SK-N-SH (cell line): ENCODE measurements around the gene INPP5A. TPM values are rescaled to one million over a fixed set of nuclear protein-coding genes. Genes with fewer than 3 reads are reported as not detected.

ENCODE experiments used
- CTCF ChIA-PET: fragments of 300-600, 350-600 bp; formaldehyde crosslinking; extraction: SDS; loops from one replicate; lab custom pipeline; 2021; lab: Yijun Ruan, JAX
- POLR2A ChIA-PET: fragments of 350-600 bp; sonication (Branson Sonifier 250); formaldehyde crosslinking; extraction: SDS; loops from one replicate; lab custom pipeline; 2020; ENCODE audit warnings: antibody characterized with exemption, inconsistent platforms; lab: Yijun Ruan, JAX
- DNase-seq: peaks from one replicate; pipeline ENCODE4 v3.0.0; 2012
- H2AFZ ChIP-seq: fragments of 200-600 bp; sonication (generic); 2 replicates; pipeline ENCODE4 v1.8.1; 2016; ENCODE audit warnings: antibody characterized with exemption, mild to moderate bottlenecking, low read depth
- H3F3A ChIP-seq: fragments of 200-600 bp; sonication (generic); replicated peaks from 2 replicates; pipeline ENCODE3; 2016; ENCODE audit warnings: antibody characterized with exemption, mild to moderate bottlenecking; ENCODE audit not compliant: insufficient read depth
- H3K27ac ChIP-seq, 2 experiments: fragments of 200-500 bp in 1 of 2; fragments of 200-600 bp in 1 of 2; sonication (Bioruptor generic) in 1 of 2; sonication (generic), shearing (Covaris generic) in 1 of 2; 2 replicates each; pipeline versions ENCODE4 v1.5.1 to v1.6.1; 2014 to 2016; ENCODE audit warnings: low read depth in 2 of 2, inconsistent platforms in 1 of 2, low read length in 1 of 2, mild to moderate bottlenecking in 1 of 2, mixed read lengths in 1 of 2
- H3K27me3 ChIP-seq: fragments of 200-600 bp; sonication (generic), shearing (Covaris generic); 2 replicates; pipeline ENCODE4 v1.6.1; 2016; ENCODE audit warnings: mixed run types; ENCODE audit not compliant: insufficient read depth
- H3K36me3 ChIP-seq, 2 experiments: fragments of 200-500 bp in 1 of 2; fragments of 200-600 bp in 1 of 2; sonication (Bioruptor generic) in 1 of 2; sonication (generic) in 1 of 2; replicated peaks in 1 of 2; 2 replicates each; pipeline versions ENCODE3 to v1.5.1; 2014 to 2016; ENCODE audit warnings: low read length in 1 of 2, mild to moderate bottlenecking in 1 of 2; ENCODE audit not compliant: insufficient read depth in 2 of 2, control insufficient read depth in 1 of 2
- H3K4me1 ChIP-seq, 2 experiments: fragments of 200-500 bp in 1 of 2; fragments of 200-600 bp in 1 of 2; sonication (Bioruptor generic) in 1 of 2; sonication (generic), shearing (Covaris generic) in 1 of 2; 2 replicates each; pipeline versions ENCODE4 v1.5.1 to v1.6.1; 2014 to 2016; ENCODE audit warnings: low read depth in 1 of 2, low read length in 1 of 2, mixed run types in 1 of 2; ENCODE audit not compliant: insufficient read depth in 2 of 2, control insufficient read depth in 1 of 2
- H3K4me2 ChIP-seq: fragments of 200-600 bp; sonication (generic), shearing (Covaris generic); 2 replicates; pipeline ENCODE4 v1.6.1; 2017; ENCODE audit warnings: mixed run types
- H3K4me3 ChIP-seq, 2 experiments: fragments of 200-500 bp in 1 of 2; fragments of 200-600 bp in 1 of 2; sonication (Bioruptor generic) in 1 of 2; sonication (generic), shearing (Covaris generic) in 1 of 2; 2 replicates each; pipeline versions ENCODE4 v1.5.1 to v1.8.1; 2014 to 2016; ENCODE audit warnings: low read depth in 2 of 2, inconsistent platforms in 1 of 2, low read length in 1 of 2, mild to moderate bottlenecking in 1 of 2, mixed read lengths in 1 of 2, moderate library complexity in 1 of 2
- H3K79me2 ChIP-seq: fragments of 200-600 bp; sonication (generic); 2 replicates; pipeline ENCODE4 v1.8.1; 2017; ENCODE audit warnings: mild to moderate bottlenecking; ENCODE audit not compliant: insufficient read depth
- H3K9ac ChIP-seq: fragments of 200-600 bp; sonication (generic); 2 replicates; pipeline ENCODE4 v1.6.1; 2017; ENCODE audit warnings: mixed run types
- H3K9me2 ChIP-seq: fragments of 200-600 bp; sonication (generic); 2 replicates; pipeline ENCODE4 v1.6.1; 2017; ENCODE audit warnings: mixed run types
- H3K9me3 ChIP-seq: fragments of 200-600 bp; sonication (generic); 2 replicates; pipeline ENCODE4 v1.6.1; 2017; ENCODE audit warnings: mixed run types, mild to moderate bottlenecking, moderate library complexity
- H4K20me1 ChIP-seq: fragments of 200-600 bp; sonication (generic); 2 replicates; pipeline ENCODE4 v1.6.1; 2017; ENCODE audit warnings: mild to moderate bottlenecking, mixed run types; ENCODE audit not compliant: insufficient read depth
- CHD2 ChIP-seq: fragments of 150-350 bp; IDR thresholded peaks from 2 replicates; pipeline ENCODE4 v1.6.1; 2018; ENCODE audit warnings: low read length; ENCODE audit not compliant: partially characterized antibody
- CTCF ChIP-seq: fragments of 200-600 bp; sonication (generic); IDR thresholded peaks from 2 replicates; pipeline ENCODE4 v1.6.1; 2017; ENCODE audit warnings: antibody characterized with exemption, mild to moderate bottlenecking, moderate library complexity
- ELF1 ChIP-seq: IDR thresholded peaks from 2 replicates; pipeline ENCODE4 v1.4.0; 2012
- EP300 ChIP-seq, 2 experiments: IDR thresholded peaks; 2 replicates each; pipeline versions ENCODE4 v1.4.0 to v1.6.1; 2012; ENCODE audit warnings: borderline replicate concordance in 1 of 2, low read depth in 1 of 2, low read length in 1 of 2
- FOSL2 ChIP-seq: IDR thresholded peaks from 2 replicates; pipeline ENCODE4 v1.4.0; 2012; ENCODE audit warnings: low read depth, mild to moderate bottlenecking, moderate library complexity, borderline replicate concordance
- FOXM1 ChIP-seq: IDR thresholded peaks from 2 replicates; pipeline ENCODE4 v1.4.0; 2012; ENCODE audit warnings: low read depth, mild to moderate bottlenecking
- PBX3 ChIP-seq: IDR thresholded peaks from 2 replicates; pipeline ENCODE4; 2012
- RAD21 ChIP-seq: IDR thresholded peaks from 2 replicates; pipeline ENCODE4 v1.6.1; 2012; ENCODE audit warnings: mild to moderate bottlenecking, low read length
- RFX5 ChIP-seq: IDR thresholded peaks from 2 replicates; pipeline ENCODE4 v1.6.1; 2012; ENCODE audit warnings: mild to moderate bottlenecking, improper control_type of control experiment, low read length
- SMC3 ChIP-seq: IDR thresholded peaks from 2 replicates; pipeline ENCODE4 v1.6.1; 2012; ENCODE audit warnings: low read depth, low read length, improper control_type of control experiment
- TAF1 ChIP-seq: IDR thresholded peaks from 2 replicates; pipeline ENCODE4 v1.6.1; 2012; ENCODE audit warnings: low read depth, mild to moderate bottlenecking, low read length, moderate library complexity, borderline replicate concordance
- USF1 ChIP-seq: IDR thresholded peaks from 2 replicates; pipeline ENCODE4 v1.4.0; 2012; ENCODE audit warnings: low read depth, borderline replicate concordance
- USF2 ChIP-seq: fragments of 150-350 bp; IDR thresholded peaks from 2 replicates; pipeline ENCODE4 v1.6.1; 2017; ENCODE audit warnings: antibody characterized with exemption, low read length, low read depth, borderline replicate concordance
- YY1 ChIP-seq: IDR thresholded peaks from 2 replicates; pipeline ENCODE4 v1.4.0; 2012; ENCODE audit warnings: low read depth, mild to moderate bottlenecking
- WGBS: methylation state at CpG from one replicate; pipeline ENCODE4 v1.1.6; 2017; ENCODE audit warnings: low lambda C conversion rate; 5-methylcytosine and 5-hydroxymethylcytosine counted together
- polyA plus RNA-seq, 3 experiments: library from polyadenylated mRNA; depleted of rRNA; stranded (reverse); fragments of >200 nt; gene quantifications; 2 replicates each; pipeline ENCODE4 v1.2.3, GENCODE V29; 2012
- TF ChIP-seq, protein P1 (sequence below): IDR thresholded peaks from 2 replicates; pipeline ENCODE4 v1.4.0; 2012; ENCODE audit warnings: low read depth, borderline replicate concordance

Gene INPP5A
- polyA plus RNA-seq, 1 of the 3 experiments (the other 2 are of a cell fraction): 12.0 TPM

DNA sequence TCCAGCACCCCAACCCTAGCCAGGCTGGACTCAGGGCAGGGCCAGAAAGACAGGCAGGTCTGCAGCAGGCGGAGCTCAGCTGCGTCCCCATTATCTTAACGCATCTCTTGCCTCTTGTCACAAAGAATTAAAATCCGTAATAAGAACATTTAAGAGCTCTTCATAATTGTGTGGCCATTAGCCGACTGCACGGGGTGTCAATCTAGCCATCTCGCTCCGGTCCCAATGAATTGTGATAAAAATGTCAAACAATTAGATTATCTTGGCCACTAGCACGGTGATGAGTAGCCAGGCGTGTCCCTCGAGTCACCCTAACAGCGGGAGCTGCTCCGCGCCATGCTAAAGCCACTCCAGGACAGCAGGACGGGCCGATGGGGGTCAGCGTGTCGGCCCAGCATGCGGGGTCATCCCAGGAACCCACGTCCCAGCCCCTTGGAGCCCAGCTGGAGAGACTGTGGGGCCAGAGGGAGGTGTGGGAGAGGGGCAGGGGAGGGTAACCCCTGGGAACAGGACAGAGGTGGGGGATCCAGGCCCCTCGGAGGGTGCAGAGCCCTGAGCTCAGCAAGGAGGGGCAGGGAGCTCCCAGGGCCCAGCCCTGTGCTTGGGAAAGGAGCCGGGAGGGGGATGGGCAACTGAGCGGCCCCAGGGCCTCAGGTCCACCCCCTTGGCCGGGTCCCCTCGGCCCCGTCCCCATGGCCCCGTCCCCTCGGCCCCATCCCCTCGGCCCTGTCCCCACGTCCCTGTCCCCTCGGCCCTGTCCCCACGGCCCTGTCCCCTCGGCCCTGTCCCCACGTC lies 266.0 kb downstream of the INPP5A start:
- Histone ChIP-seq H3K9ac (no peak overlapping the region), H4K20me1 (no peaks in the 10 kb centered on the region), H3F3A (no peaks in the 10 kb centered on the region), H3K79me2 (no peaks in the 10 kb centered on the region), H3K4me3 (no peak overlapping the region), H3K4me1 (peaks cover 0 to 5% of the 10 kb centered on the region in 2 experiments; a peak in 1 of 4 replicates), H3K36me3 (no peaks in the 10 kb centered on the region), H2AFZ (no peak overlapping the region), H3K27ac (no peak overlapping the region), H3K9me2 (no peaks in the 10 kb centered on the region), H3K9me3 (no peaks in the 10 kb centered on the region), H3K4me2 (no peak overlapping the region)
- CTCF ChIA-PET: interaction anchor here (1.4 to 1.8 kb wide), 2 partner anchors 10 to 148 kb away, joined by 6 to 9 read pairs; no protein-coding TSS in a partner anchor
- WGBS: 62% methylated on average over 22 of the region's 34 CpGs
- POLR2A ChIA-PET: no interaction called here
- no peak for DNase-seq
- no peak for TF ChIP-seq RFX5
- TF ChIP-seq USF1: no peak
- no peak for TF ChIP-seq YY1
- no peak for TF ChIP-seq FOSL2
- TF ChIP-seq CHD2: no peak
- TF ChIP-seq FOXM1: no peak
- TF ChIP-seq, all 33 proteins: peak for 0
- H3K27me3 ChIP-seq: no peaks in the 10 kb centered on the region

GRCh38 chr10:132804287-132804686 lies 266.7 kb downstream of the INPP5A start:
- H3K9ac ChIP-seq: no peak overlapping the region
- no peaks in the 10 kb centered on the region for H3K36me3 ChIP-seq
- POLR2A ChIA-PET: no interaction called here
- no peak for TF ChIP-seq SMC3
- TF ChIP-seq TAF1: no peak
- no peak for TF ChIP-seq PBX3
- TF ChIP-seq RAD21: no peak
- no peak for TF ChIP-seq USF2
- TF ChIP-seq ELF1: no peak
- no peak for TF ChIP-seq EP300 (IDR thresholded peaks at IDR 0.05; ENCODE audit: borderline replicate concordance in 1 of 2, low read depth in 1 of 2, low read length in 1 of 2)
- no peak for TF ChIP-seq FOXM1
- TF ChIP-seq USF1: no peak
- TF ChIP-seq FOSL2: no peak
- no peak for TF ChIP-seq CTCF
- TF ChIP-seq, protein P1, sequence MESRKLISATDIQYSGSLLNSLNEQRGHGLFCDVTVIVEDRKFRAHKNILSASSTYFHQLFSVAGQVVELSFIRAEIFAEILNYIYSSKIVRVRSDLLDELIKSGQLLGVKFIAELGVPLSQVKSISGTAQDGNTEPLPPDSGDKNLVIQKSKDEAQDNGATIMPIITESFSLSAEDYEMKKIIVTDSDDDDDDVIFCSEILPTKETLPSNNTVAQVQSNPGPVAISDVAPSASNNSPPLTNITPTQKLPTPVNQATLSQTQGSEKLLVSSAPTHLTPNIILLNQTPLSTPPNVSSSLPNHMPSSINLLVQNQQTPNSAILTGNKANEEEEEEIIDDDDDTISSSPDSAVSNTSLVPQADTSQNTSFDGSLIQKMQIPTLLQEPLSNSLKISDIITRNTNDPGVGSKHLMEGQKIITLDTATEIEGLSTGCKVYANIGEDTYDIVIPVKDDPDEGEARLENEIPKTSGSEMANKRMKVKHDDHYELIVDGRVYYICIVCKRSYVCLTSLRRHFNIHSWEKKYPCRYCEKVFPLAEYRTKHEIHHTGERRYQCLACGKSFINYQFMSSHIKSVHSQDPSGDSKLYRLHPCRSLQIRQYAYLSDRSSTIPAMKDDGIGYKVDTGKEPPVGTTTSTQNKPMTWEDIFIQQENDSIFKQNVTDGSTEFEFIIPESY: no peak
- no peak overlapping the region for H3K4me2 ChIP-seq
- H3K4me3 ChIP-seq: no peak overlapping the region
- H3K9me3 ChIP-seq: no peaks in the 10 kb centered on the region
- no peaks in the 10 kb centered on the region for H3K27me3 ChIP-seq
- H4K20me1 ChIP-seq: no peaks in the 10 kb centered on the region
- H3K27ac ChIP-seq: no peak overlapping the region
- peaks cover 0 to 5% of the 10 kb centered on the region in 2 experiments; a peak in 1 of 4 replicates for H3K4me1 ChIP-seq
- no peak for DNase-seq
- CTCF ChIA-PET: no interaction called here
- H3K9me2 ChIP-seq: no peaks in the 10 kb centered on the region
- 81% methylated on average over 11 of the region's 11 CpGs for WGBS
- no peaks in the 10 kb centered on the region for H3F3A ChIP-seq
- no peak overlapping the region for H2AFZ ChIP-seq
- H3K79me2 ChIP-seq: no peaks in the 10 kb centered on the region
